H1 (cell line): ENCODE data around the gene ARHGEF12. TPM values are rescaled to one million over a fixed set of nuclear protein-coding genes. Genes with fewer than 3 reads are reported as not detected.

ENCODE experiments used
- JUN ChIP-seq: IDR thresholded peaks from 2 replicates; pipeline ENCODE4 v1.6.1; 2011; ENCODE audit warnings: low read depth, mild to moderate bottlenecking, improper control_type of control experiment, low read length
- RAD21 ChIP-seq, 2 experiments: IDR thresholded peaks in 1 of 2; conservative IDR thresholded peaks in 1 of 2; 2 replicates each; pipeline ENCODE4 v1.6.1; 2011; ENCODE audit warnings: low read depth in 2 of 2, low read length in 2 of 2, improper control_type of control experiment in 1 of 2, inconsistent platforms in 1 of 2, mild to moderate bottlenecking in 1 of 2, moderate library complexity in 1 of 2
- SIRT6 ChIP-seq: IDR thresholded peaks from one replicate; pipeline ENCODE4 v1.7.1; 2012; ENCODE audit warnings: low read length, inconsistent platforms
- SP4 ChIP-seq: IDR thresholded peaks from 2 replicates; pipeline ENCODE4 v1.6.1; 2012; ENCODE audit warnings: low read length, inconsistent platforms
- YY1 ChIP-seq: IDR thresholded peaks from 2 replicates; pipeline ENCODE4 v1.6.1; 2011; ENCODE audit warnings: low read depth, mild to moderate bottlenecking, low read length
- polyA plus RNA-seq, 7 experiments: library from polyadenylated mRNA; depleted of rRNA in 3 of 7; stranded (reverse) in 5 of 7; unstranded in 2 of 7; fragments of >200 nt in 5 of 7; fragments of 200-250 nt in 2 of 7; gene quantifications; 1 replicate in 5 of 7; 2 replicates in 1 of 7; 4 replicates in 1 of 7; pipeline versions ENCODE4 v1.2.1 to v1.2.3, GENCODE V29; 2011 to 2013; ENCODE audit warnings: missing spikeins in 2 of 7, mixed read lengths in 2 of 7
- total RNA-seq: library from RNA; stranded (reverse); fragmentation: NEBNext Ultra II Directional; extraction: Animal tissue kit (Norgen Biotek cat#: 25700); gene quantifications from 2 replicates; pipeline ENCODE4 v1.2.1, GENCODE V29; 2021
- TF ChIP-seq, protein P1 (sequence below): fragments of 300-600 bp; sonication (generic); IDR thresholded peaks from 2 replicates; pipeline ENCODE4 v1.7.1; 2012; ENCODE audit warnings: low read length, moderate library complexity, mild to moderate bottlenecking, inconsistent platforms; ENCODE audit not compliant: insufficient replicate concordance
- TF ChIP-seq, protein P2 (sequence below): IDR thresholded peaks from 2 replicates; pipeline ENCODE4 v1.6.1; 2011; ENCODE audit warnings: low read length, improper control_type of control experiment

Gene ARHGEF12
- total and polyA plus RNA-seq, 2 of the 8 experiments (the other 6 are each of a cell fraction or from before 2014, with no cell fraction given), result 5.1 to 33.7 TPM

DNA sequence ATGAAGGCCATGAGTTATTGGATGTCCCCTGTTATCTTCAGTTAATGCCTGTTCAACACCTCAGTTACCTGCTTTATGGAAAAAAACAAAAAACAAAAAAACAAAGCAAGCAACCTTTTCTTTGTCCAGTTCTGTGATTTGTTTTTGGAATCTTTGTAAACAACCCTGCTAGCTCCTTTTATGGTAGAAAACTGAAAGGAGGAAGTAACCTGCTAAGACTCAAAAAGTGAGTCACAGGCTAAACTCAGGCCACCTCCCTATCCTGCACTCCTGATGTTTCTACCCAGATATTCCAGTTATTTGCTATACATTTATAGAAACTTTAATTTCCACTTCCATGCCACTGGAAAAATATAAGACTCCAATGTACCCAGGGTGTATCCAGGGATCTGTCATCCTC is 31.7 kb upstream of the ARHGEF12 start (continued):
- TF ChIP-seq, protein P1, sequence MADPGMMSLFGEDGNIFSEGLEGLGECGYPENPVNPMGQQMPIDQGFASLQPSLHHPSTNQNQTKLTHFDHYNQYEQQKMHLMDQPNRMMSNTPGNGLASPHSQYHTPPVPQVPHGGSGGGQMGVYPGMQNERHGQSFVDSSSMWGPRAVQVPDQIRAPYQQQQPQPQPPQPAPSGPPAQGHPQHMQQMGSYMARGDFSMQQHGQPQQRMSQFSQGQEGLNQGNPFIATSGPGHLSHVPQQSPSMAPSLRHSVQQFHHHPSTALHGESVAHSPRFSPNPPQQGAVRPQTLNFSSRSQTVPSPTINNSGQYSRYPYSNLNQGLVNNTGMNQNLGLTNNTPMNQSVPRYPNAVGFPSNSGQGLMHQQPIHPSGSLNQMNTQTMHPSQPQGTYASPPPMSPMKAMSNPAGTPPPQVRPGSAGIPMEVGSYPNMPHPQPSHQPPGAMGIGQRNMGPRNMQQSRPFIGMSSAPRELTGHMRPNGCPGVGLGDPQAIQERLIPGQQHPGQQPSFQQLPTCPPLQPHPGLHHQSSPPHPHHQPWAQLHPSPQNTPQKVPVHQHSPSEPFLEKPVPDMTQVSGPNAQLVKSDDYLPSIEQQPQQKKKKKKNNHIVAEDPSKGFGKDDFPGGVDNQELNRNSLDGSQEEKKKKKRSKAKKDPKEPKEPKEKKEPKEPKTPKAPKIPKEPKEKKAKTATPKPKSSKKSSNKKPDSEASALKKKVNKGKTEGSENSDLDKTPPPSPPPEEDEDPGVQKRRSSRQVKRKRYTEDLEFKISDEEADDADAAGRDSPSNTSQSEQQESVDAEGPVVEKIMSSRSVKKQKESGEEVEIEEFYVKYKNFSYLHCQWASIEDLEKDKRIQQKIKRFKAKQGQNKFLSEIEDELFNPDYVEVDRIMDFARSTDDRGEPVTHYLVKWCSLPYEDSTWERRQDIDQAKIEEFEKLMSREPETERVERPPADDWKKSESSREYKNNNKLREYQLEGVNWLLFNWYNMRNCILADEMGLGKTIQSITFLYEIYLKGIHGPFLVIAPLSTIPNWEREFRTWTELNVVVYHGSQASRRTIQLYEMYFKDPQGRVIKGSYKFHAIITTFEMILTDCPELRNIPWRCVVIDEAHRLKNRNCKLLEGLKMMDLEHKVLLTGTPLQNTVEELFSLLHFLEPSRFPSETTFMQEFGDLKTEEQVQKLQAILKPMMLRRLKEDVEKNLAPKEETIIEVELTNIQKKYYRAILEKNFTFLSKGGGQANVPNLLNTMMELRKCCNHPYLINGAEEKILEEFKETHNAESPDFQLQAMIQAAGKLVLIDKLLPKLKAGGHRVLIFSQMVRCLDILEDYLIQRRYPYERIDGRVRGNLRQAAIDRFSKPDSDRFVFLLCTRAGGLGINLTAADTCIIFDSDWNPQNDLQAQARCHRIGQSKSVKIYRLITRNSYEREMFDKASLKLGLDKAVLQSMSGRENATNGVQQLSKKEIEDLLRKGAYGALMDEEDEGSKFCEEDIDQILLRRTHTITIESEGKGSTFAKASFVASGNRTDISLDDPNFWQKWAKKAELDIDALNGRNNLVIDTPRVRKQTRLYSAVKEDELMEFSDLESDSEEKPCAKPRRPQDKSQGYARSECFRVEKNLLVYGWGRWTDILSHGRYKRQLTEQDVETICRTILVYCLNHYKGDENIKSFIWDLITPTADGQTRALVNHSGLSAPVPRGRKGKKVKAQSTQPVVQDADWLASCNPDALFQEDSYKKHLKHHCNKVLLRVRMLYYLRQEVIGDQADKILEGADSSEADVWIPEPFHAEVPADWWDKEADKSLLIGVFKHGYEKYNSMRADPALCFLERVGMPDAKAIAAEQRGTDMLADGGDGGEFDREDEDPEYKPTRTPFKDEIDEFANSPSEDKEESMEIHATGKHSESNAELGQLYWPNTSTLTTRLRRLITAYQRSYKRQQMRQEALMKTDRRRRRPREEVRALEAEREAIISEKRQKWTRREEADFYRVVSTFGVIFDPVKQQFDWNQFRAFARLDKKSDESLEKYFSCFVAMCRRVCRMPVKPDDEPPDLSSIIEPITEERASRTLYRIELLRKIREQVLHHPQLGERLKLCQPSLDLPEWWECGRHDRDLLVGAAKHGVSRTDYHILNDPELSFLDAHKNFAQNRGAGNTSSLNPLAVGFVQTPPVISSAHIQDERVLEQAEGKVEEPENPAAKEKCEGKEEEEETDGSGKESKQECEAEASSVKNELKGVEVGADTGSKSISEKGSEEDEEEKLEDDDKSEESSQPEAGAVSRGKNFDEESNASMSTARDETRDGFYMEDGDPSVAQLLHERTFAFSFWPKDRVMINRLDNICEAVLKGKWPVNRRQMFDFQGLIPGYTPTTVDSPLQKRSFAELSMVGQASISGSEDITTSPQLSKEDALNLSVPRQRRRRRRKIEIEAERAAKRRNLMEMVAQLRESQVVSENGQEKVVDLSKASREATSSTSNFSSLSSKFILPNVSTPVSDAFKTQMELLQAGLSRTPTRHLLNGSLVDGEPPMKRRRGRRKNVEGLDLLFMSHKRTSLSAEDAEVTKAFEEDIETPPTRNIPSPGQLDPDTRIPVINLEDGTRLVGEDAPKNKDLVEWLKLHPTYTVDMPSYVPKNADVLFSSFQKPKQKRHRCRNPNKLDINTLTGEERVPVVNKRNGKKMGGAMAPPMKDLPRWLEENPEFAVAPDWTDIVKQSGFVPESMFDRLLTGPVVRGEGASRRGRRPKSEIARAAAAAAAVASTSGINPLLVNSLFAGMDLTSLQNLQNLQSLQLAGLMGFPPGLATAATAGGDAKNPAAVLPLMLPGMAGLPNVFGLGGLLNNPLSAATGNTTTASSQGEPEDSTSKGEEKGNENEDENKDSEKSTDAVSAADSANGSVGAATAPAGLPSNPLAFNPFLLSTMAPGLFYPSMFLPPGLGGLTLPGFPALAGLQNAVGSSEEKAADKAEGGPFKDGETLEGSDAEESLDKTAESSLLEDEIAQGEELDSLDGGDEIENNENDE, result no peak
- TF ChIP-seq, protein P2, sequence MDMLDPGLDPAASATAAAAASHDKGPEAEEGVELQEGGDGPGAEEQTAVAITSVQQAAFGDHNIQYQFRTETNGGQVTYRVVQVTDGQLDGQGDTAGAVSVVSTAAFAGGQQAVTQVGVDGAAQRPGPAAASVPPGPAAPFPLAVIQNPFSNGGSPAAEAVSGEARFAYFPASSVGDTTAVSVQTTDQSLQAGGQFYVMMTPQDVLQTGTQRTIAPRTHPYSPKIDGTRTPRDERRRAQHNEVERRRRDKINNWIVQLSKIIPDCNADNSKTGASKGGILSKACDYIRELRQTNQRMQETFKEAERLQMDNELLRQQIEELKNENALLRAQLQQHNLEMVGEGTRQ, result no peak
- TF ChIP-seq JUN (no peak), YY1 (no peak), RAD21 (IDR thresholded peaks at IDR 0.05 in 1 of 2, conservative IDR thresholded peaks at IDR 0.05 in 1 of 2; ENCODE audit: low read depth in 2 of 2, low read length in 2 of 2) (no peak), SIRT6 (no peak), SP4 (no peak)
- TF ChIP-seq, all 59 proteins: peak for 0
